ENCODE data around the gene CDC25A. TPM values are rescaled to one million over a fixed set of nuclear protein-coding genes. Genes with fewer than 3 reads are reported as not detected.
A peak's percentile ranks its signal among the peaks of the same experiment; 100 is the strongest.

CDC25A gene
- total and polyA plus RNA-seq, 8 donors, result 0.28 to 1.1 (median 0.72) TPM

GRCh38 chr3:48184299-48184698 lies 3.9 kb downstream of the CDC25A start:
- intact Hi-C loops (cut with DNase I), result no loop called here
- H3K27ac ChIP-seq, result no peak overlapping the region
- DNase-seq (no peak), ATAC-seq (no peak), FAIRE-seq (no peak)
- H3K9me3 ChIP-seq, result no peaks in the 10 kb centered on the region
- no peaks in the 10 kb centered on the region for H3K27me3 ChIP-seq
- WGBS, 2 donors, result 74 to 80% methylated on average over 2 of the region's 2 CpGs
- TF ChIP-seq, protein P1, sequence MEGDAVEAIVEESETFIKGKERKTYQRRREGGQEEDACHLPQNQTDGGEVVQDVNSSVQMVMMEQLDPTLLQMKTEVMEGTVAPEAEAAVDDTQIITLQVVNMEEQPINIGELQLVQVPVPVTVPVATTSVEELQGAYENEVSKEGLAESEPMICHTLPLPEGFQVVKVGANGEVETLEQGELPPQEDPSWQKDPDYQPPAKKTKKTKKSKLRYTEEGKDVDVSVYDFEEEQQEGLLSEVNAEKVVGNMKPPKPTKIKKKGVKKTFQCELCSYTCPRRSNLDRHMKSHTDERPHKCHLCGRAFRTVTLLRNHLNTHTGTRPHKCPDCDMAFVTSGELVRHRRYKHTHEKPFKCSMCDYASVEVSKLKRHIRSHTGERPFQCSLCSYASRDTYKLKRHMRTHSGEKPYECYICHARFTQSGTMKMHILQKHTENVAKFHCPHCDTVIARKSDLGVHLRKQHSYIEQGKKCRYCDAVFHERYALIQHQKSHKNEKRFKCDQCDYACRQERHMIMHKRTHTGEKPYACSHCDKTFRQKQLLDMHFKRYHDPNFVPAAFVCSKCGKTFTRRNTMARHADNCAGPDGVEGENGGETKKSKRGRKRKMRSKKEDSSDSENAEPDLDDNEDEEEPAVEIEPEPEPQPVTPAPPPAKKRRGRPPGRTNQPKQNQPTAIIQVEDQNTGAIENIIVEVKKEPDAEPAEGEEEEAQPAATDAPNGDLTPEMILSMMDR (IDR thresholded peaks at IDR 0.05), result no peak
- H3K4me1 ChIP-seq, result peaks cover 0 to 7% (median 0%) of the 10 kb centered on the region in 3 donors
- H3K36me3 ChIP-seq, result no peaks in the 10 kb centered on the region
- H3K4me3 ChIP-seq, result no peak overlapping the region

GRCh38 chr3:48180531-48181253 lies 7.5 kb downstream of the CDC25A start:
- no peak for ATAC-seq
- DNase-seq, result no peak
- intact Hi-C loops (cut with DNase I), result no loop called here
- Histone ChIP-seq H3K4me1 (no peaks in the 10 kb centered on the region), H3K27me3 (no peaks in the 10 kb centered on the region), H3K4me3 (no peak overlapping the region), H3K27ac (no peak overlapping the region), H3K36me3 (no peaks in the 10 kb centered on the region), H3K9me3 (no peaks in the 10 kb centered on the region)
- 86 to 91% methylated on average over 5 of the region's 5 CpGs for WGBS, 2 donors
- TF ChIP-seq, protein P1 (IDR thresholded peaks at IDR 0.05), result no peak
- FAIRE-seq, result no peak

DNA sequence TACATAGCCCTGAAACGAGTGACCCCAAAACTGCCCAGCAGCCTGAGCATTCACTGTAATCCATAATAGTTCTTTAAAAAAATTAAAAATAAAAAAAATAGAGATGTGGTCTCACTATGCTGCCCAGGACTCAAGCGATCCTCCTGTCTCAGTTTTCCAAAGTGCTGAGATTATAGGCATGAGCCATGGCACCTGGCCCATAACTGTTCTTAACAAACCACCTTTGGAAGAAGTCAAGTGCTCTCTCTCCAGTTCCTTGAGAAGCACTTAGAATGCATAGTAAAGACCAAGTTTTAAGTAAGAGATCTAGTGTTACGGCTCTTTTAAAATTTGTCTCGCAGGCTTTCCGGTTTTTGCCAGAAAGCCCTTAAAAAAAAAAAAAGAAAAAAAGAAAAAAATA lies 8.2 kb downstream of the CDC25A start:
- Histone ChIP-seq H3K27me3 (no peaks in the 10 kb centered on the region), H3K9me3 (no peaks in the 10 kb centered on the region), H3K36me3 (no peaks in the 10 kb centered on the region), H3K4me3 (no peak overlapping the region), H3K27ac (no peak overlapping the region), H3K4me1 (no peaks in the 10 kb centered on the region)
- intact Hi-C loops (cut with DNase I), result no loop called here
- no peak for FAIRE-seq
- no peak for DNase-seq
- ATAC-seq, result no peak
- WGBS, 2 donors, result 91 to 95% methylated on average over 5 of the region's 5 CpGs
- TF ChIP-seq, protein P1 (IDR thresholded peaks at IDR 0.05), result no peak

GRCh38 chr3:48178072-48178471 lies 10.1 kb downstream of the CDC25A start:
- no peak overlapping the region for H3K27ac ChIP-seq
- intact Hi-C loops (cut with DNase I), result no loop called here
- H3K9me3 ChIP-seq, result no peaks in the 10 kb centered on the region
- TF ChIP-seq, protein P1 (IDR thresholded peaks at IDR 0.05), result no peak
- no peak overlapping the region for H3K4me3 ChIP-seq
- FAIRE-seq (no peak), ATAC-seq (no peak), DNase-seq (no peak)
- 87 to 92% methylated on average over 2 of the region's 2 CpGs for WGBS, 2 donors
- no peaks in the 10 kb centered on the region for H3K36me3 ChIP-seq
- no peaks in the 10 kb centered on the region for H3K27me3 ChIP-seq
- no peaks in the 10 kb centered on the region for H3K4me1 ChIP-seq

DNA sequence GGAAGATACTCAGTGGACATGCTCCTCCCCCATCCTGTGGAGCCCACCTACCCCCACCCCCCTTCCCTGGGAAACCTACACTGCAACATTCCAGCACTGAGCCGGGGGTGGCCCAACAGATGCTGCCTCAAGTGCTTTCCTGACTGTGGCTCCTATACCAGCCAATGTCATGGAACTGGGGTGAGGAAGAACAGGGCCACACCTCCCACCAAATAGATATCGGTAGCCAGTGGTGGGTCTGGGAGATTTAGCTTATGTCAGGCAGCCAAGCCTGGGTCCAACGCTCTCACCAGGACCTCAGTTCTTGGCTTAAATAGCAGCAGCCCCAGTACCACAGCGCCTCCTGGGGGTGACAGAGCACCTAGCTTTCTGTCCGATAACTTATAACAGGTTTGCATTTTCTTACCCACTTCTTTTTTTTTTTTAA lies 30.3 kb downstream of the CDC25A start:
- 62 to 63% methylated on average over 5 of the region's 5 CpGs for WGBS, 2 donors
- no peak overlapping the region for H3K27ac ChIP-seq
- peak in 3 of 4 donors; percentile 63 to 73 (median 67) for ATAC-seq
- H3K27me3 ChIP-seq, result no peaks in the 10 kb centered on the region
- TF ChIP-seq, protein P1 (IDR thresholded peaks at IDR 0.05), result peak; percentile 26 to 41 (median 35)
- H3K4me1 ChIP-seq, result no peaks in the 10 kb centered on the region
- no peaks in the 10 kb centered on the region for H3K36me3 ChIP-seq
- no peak overlapping the region for H3K4me3 ChIP-seq
- intact Hi-C loops (cut with DNase I), result loop anchor here in 1 of 3 donors (10.0 kb wide), 1 partner anchor 313 kb away; no protein-coding TSS in a partner anchor
- DNase-seq, result peak in 4 of 6 donors; percentile 15 to 68 (median 44)
- no peak for FAIRE-seq
- no peaks in the 10 kb centered on the region for H3K9me3 ChIP-seq
